A549 (cell line): ENCODE measurements around the gene RPL37. TPM values are rescaled to one million over a fixed set of nuclear protein-coding genes. Genes with fewer than 3 reads are reported as not detected.

Experiments used
- ATAC-seq, 2 experiments: fragments of 200-7000 bp in 1 of 2; fragments of >200 bp in 1 of 2; cut with Nextera tagmentation in 1 of 2; cut with Tn5 transposase in 1 of 2; 3 replicates each; pipeline versions ENCODE4 v1.8.0 to v1.9.1; 2018 to 2020; ENCODE audit warnings: mild to moderate bottlenecking in 1 of 2, moderate library complexity in 1 of 2
- CTCF ChIA-PET: fragments of 300-600 bp; sonication (Branson Sonifier 250); formaldehyde crosslinking; extraction: SDS; loops from one replicate; lab custom pipeline; 2021; ENCODE audit warnings: antibody characterized with exemption, inconsistent platforms; lab: Yijun Ruan, JAX
- POLR2A ChIA-PET: fragments of 350-600 bp; formaldehyde crosslinking; extraction: SDS; loops from one replicate; lab custom pipeline; 2021; ENCODE audit warnings: antibody characterized with exemption, inconsistent platforms; lab: Yijun Ruan, JAX
- DNase-seq, 2 experiments: peaks; one replicate each; pipeline versions ENCODE4 v3.0.0 to v3.0.0-alpha.2; 2011 to 2016; ENCODE audit warnings: low read depth in 1 of 2, low spot score in 1 of 2
- FAIRE-seq: peaks from 2 replicates; lab custom pipeline; 2011; peaks lifted over from hg19 to GRCh38; lab: Jason Lieb, UNC
- H3K27ac ChIP-seq, 2 experiments: fragments of >200 bp; sonication (Bioruptor Twin); formaldehyde crosslinking; 3 replicates each; pipeline ENCODE4 v1.5.1; 2016 to 2017
- H3K4me1 ChIP-seq: fragments of >200 bp; sonication (Bioruptor Twin); formaldehyde crosslinking; 3 replicates; pipeline ENCODE4 v1.6.1; 2016
- H3K4me2 ChIP-seq: fragments of >200 bp; sonication (Bioruptor Twin); formaldehyde crosslinking; 3 replicates; pipeline ENCODE4 v1.6.1; 2016
- H3K4me3 ChIP-seq: fragments of >200 bp; sonication (Bioruptor Twin); formaldehyde crosslinking; 3 replicates; pipeline ENCODE4 v1.5.1; 2016
- H3K9me3 ChIP-seq: fragments of >200 bp; sonication (Bioruptor Twin); formaldehyde crosslinking; 3 replicates; pipeline ENCODE4 v1.6.1; 2016
- E2F6 ChIP-seq: IDR thresholded peaks from 2 replicates; pipeline ENCODE4 v1.6.1; 2012; ENCODE audit warnings: low read depth, borderline replicate concordance
- EHMT2 ChIP-seq: fragments of 200-600 bp; sonication (generic); IDR thresholded peaks from 2 replicates; pipeline ENCODE4 v1.6.1; 2016; ENCODE audit warnings: antibody characterized with exemption, low read depth, mild to moderate bottlenecking, moderate library complexity
- FOSL2 ChIP-seq, 2 experiments: fragments of 450-650 bp in 1 of 2; fragments of >200 bp in 1 of 2; sonication (Bioruptor Twin) in 1 of 2; formaldehyde crosslinking; IDR thresholded peaks; 2 replicates each; pipeline versions ENCODE4 v1.5.0 to v1.6.1; 2016 to 2020; ENCODE audit warnings: mild to moderate bottlenecking in 1 of 2, moderate library complexity in 1 of 2
- FOXS1 ChIP-seq: fragments of 250-450 bp; sonication (Bioruptor Pico); IDR thresholded peaks from 2 replicates; pipeline ENCODE4 v1.5.0; 2020; ENCODE audit warnings: mild to moderate bottlenecking, moderate library complexity
- HMGXB4 ChIP-seq: fragments of 250-450 bp; sonication (Bioruptor Pico); IDR thresholded peaks from 2 replicates; pipeline ENCODE4 v1.5.0; 2021; ENCODE audit warnings: mild to moderate bottlenecking, moderate library complexity, borderline replicate concordance
- JUN ChIP-seq, 2 experiments: fragments of >200 bp; sonication (Bioruptor Twin); formaldehyde crosslinking; IDR thresholded peaks; 2 replicates in 1 of 2; 3 replicates in 1 of 2; pipeline ENCODE4 v1.6.1; 2016 to 2017
- JUNB ChIP-seq: fragments of >200 bp; sonication (Bioruptor Twin); formaldehyde crosslinking; IDR thresholded peaks from 2 replicates; pipeline ENCODE4 v1.6.1; 2016
- MAX ChIP-seq: IDR thresholded peaks from 2 replicates; pipeline ENCODE4 v1.6.1; 2012
- MYC ChIP-seq: IDR thresholded peaks from 2 replicates; pipeline ENCODE4 v1.6.1; 2012; ENCODE audit warnings: mild to moderate bottlenecking, inconsistent platforms, low read length, improper control_type of control experiment, borderline replicate concordance
- NPAS2 ChIP-seq: fragments of 250-450 bp; sonication (Bioruptor Pico); IDR thresholded peaks from 2 replicates; pipeline ENCODE4 v1.8.0; 2022; ENCODE audit warnings: mild to moderate bottlenecking, moderate library complexity, borderline replicate concordance
- PHF8 ChIP-seq: fragments of 200-600 bp; sonication (generic); IDR thresholded peaks from 2 replicates; pipeline ENCODE4 v1.6.1; 2016; ENCODE audit warnings: low read depth, mild to moderate bottlenecking, antibody characterized with exemption, moderate library complexity, borderline replicate concordance
- POLR2AphosphoS2 ChIP-seq: conservative IDR thresholded peaks from 2 replicates; pipeline ENCODE4 v1.6.1; 2012; ENCODE audit warnings: low read length, improper control_type of control experiment, inconsistent platforms
- RARB ChIP-seq: fragments of 250-450 bp; sonication (Bioruptor Pico); IDR thresholded peaks from 2 replicates; pipeline ENCODE4 v1.8.0; 2021; ENCODE audit warnings: mild to moderate bottlenecking, moderate library complexity
- RNF2 ChIP-seq: fragments of 200-600 bp; sonication (generic); IDR thresholded peaks from 2 replicates; pipeline ENCODE4 v1.6.1; 2016; ENCODE audit warnings: low read depth, mild to moderate bottlenecking, antibody characterized with exemption, moderate library complexity, borderline replicate concordance
- SMC3 ChIP-seq: fragments of >200 bp; sonication (Bioruptor Twin); formaldehyde crosslinking; IDR thresholded peaks from 3 replicates; pipeline ENCODE4 v1.6.1; 2018; ENCODE audit warnings: inconsistent platforms
- TFCP2L1 ChIP-seq: fragments of 250-450 bp; sonication (Bioruptor Pico); IDR thresholded peaks from 2 replicates; pipeline ENCODE4 v1.5.0; 2021; ENCODE audit warnings: mild to moderate bottlenecking
- TP53 ChIP-seq: fragments of 250-450 bp; sonication (Bioruptor Pico); IDR thresholded peaks from 2 replicates; pipeline ENCODE4 v1.5.0; 2021; ENCODE audit warnings: mild to moderate bottlenecking, moderate library complexity
- ZC3H11A ChIP-seq: fragments of 450-650 bp; IDR thresholded peaks from 2 replicates; pipeline ENCODE4 v1.6.1; 2014; ENCODE audit warnings: antibody characterized with exemption, mild to moderate bottlenecking
- WGBS: methylation state at CpG from one replicate; pipeline ENCODE4 v1.1.6; 2017; ENCODE audit errors: missing lambda C conversion rate; 5-methylcytosine and 5-hydroxymethylcytosine counted together
- polyA plus RNA-seq, 4 experiments: library from polyadenylated mRNA; depleted of rRNA in 3 of 4; stranded (reverse); fragments of >200 nt; fragmentation: RNase III in 1 of 4; extraction: RNeasy Plus Mini Kit Qiagen cat#74134 plus additional on column Dnase treatment in 1 of 4; gene quantifications; 2 replicates in 3 of 4; 3 replicates in 1 of 4; pipeline ENCODE4 v1.2.3, GENCODE V29; 2011 to 2017
- TF ChIP-seq, protein P1 (sequence below): IDR thresholded peaks from 2 replicates; pipeline ENCODE4 v1.6.1; 2012
- TF ChIP-seq, protein P2 (sequence below): fragments of 200-600 bp; sonication (generic); IDR thresholded peaks from 2 replicates; pipeline ENCODE4 v1.6.1; 2016; ENCODE audit warnings: antibody characterized with exemption, mild to moderate bottlenecking, moderate library complexity

The RPL37 gene
- polyA plus RNA-seq, 2 of the 4 experiments (the other 2 are of a cell fraction) = 2,762 to 4,402 TPM

GRCh38 chr5:40838086-40838485 lies 3.1 kb upstream of the RPL37 start:
- H3K4me1 ChIP-seq = peaks cover 25% of the 10 kb centered on the region
- ATAC-seq (no peak), DNase-seq (no peak), FAIRE-seq (no peak)
- POLR2A ChIA-PET = no interaction called here
- no peaks in the 10 kb centered on the region for H3K9me3 ChIP-seq
- no peak overlapping the region for H3K27ac ChIP-seq
- H3K4me3 ChIP-seq = no peak overlapping the region
- CTCF ChIA-PET = no interaction called here
- no peak overlapping the region for H3K4me2 ChIP-seq
- 97% methylated on average over 6 of the region's 6 CpGs for WGBS
- TF ChIP-seq MAX = no peak
- no peak for TF ChIP-seq NPAS2 (CRISPR knock-in tag)

GRCh38 chr5:40834391-40834848 lies 602 bp downstream of the RPL37 start:
- 2% methylated on average over 21 of the region's 21 CpGs for WGBS
- DNase-seq (peak in 1 of 2 experiments; percentile 42), FAIRE-seq (no peak), ATAC-seq (no peak)
- peak overlapping the region; percentile 98 for H3K4me3 ChIP-seq
- ChIA-PET CTCF (interaction anchor here (1.2 kb wide), 1 partner anchor 35 kb away, joined by 3 read pairs; no protein-coding TSS in a partner anchor), POLR2A (interaction anchor here (0.6 to 1.0 kb wide), 4 partner anchors 8 to 24 kb away, joined by 3 to 6 read pairs (median 4); no protein-coding TSS in a partner anchor)
- no peak for TF ChIP-seq TFCP2L1 (CRISPR knock-in tag)
- TF ChIP-seq ZC3H11A = no peak
- no peak for TF ChIP-seq RARB (CRISPR knock-in tag)
- TF ChIP-seq FOSL2 (IDR thresholded peaks at IDR 0.05) = no peak
- TF ChIP-seq FOSL2 (CRISPR knock-in tag; IDR thresholded peaks at IDR 0.05) = no peak
- TF ChIP-seq, protein P1, sequence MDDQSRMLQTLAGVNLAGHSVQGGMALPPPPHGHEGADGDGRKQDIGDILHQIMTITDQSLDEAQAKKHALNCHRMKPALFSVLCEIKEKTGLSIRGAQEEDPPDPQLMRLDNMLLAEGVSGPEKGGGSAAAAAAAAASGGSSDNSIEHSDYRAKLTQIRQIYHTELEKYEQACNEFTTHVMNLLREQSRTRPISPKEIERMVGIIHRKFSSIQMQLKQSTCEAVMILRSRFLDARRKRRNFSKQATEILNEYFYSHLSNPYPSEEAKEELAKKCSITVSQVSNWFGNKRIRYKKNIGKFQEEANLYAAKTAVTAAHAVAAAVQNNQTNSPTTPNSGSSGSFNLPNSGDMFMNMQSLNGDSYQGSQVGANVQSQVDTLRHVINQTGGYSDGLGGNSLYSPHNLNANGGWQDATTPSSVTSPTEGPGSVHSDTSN = no peak
- no peak for TF ChIP-seq TP53 (CRISPR knock-in tag)
- no peak for TF ChIP-seq MYC
- TF ChIP-seq PHF8 = peak; percentile 57; the same call in 1 of the 2 replicates
- no peak for TF ChIP-seq EHMT2
- no peak for TF ChIP-seq SMC3
- TF ChIP-seq RNF2 = no peak
- TF ChIP-seq JUNB = no peak
- no peak for TF ChIP-seq JUN (IDR thresholded peaks at IDR 0.05)
- TF ChIP-seq E2F6 = 0 out of 2 replicates have a peak, but pooled peaks have one; percentile 21
- TF ChIP-seq FOXS1 (CRISPR knock-in tag) = no peak
- TF ChIP-seq, protein P2, sequence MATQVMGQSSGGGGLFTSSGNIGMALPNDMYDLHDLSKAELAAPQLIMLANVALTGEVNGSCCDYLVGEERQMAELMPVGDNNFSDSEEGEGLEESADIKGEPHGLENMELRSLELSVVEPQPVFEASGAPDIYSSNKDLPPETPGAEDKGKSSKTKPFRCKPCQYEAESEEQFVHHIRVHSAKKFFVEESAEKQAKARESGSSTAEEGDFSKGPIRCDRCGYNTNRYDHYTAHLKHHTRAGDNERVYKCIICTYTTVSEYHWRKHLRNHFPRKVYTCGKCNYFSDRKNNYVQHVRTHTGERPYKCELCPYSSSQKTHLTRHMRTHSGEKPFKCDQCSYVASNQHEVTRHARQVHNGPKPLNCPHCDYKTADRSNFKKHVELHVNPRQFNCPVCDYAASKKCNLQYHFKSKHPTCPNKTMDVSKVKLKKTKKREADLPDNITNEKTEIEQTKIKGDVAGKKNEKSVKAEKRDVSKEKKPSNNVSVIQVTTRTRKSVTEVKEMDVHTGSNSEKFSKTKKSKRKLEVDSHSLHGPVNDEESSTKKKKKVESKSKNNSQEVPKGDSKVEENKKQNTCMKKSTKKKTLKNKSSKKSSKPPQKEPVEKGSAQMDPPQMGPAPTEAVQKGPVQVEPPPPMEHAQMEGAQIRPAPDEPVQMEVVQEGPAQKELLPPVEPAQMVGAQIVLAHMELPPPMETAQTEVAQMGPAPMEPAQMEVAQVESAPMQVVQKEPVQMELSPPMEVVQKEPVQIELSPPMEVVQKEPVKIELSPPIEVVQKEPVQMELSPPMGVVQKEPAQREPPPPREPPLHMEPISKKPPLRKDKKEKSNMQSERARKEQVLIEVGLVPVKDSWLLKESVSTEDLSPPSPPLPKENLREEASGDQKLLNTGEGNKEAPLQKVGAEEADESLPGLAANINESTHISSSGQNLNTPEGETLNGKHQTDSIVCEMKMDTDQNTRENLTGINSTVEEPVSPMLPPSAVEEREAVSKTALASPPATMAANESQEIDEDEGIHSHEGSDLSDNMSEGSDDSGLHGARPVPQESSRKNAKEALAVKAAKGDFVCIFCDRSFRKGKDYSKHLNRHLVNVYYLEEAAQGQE = no peak
- no peak for TF ChIP-seq HMGXB4
- peak; percentile 66; the same call in 1 of the 2 replicates for TF ChIP-seq POLR2AphosphoS2
- H3K27ac ChIP-seq = peak overlapping the region; percentile 91 to 96
- peaks cover 39% of the 10 kb centered on the region for H3K4me1 ChIP-seq
- peak overlapping the region; percentile 84 for H3K4me2 ChIP-seq
- H3K9me3 ChIP-seq = no peaks in the 10 kb centered on the region
